OCI-LY3 (cell line): ENCODE data around the gene FAM228B.

ENCODE experiments used
- H2AFZ ChIP-seq: fragments of 200-600, 300-600 bp; shearing (Covaris generic); 2 replicates; pipeline ENCODE4 v1.6.0; 2014; ENCODE audit warnings: antibody characterized with exemption, low read depth, low read length
- H3K27ac ChIP-seq: fragments of 200-600, 300-600 bp; sonication (generic); 2 replicates; pipeline ENCODE4 v1.5.1; 2014; ENCODE audit warnings: mild to moderate bottlenecking, low read length, moderate library complexity, mixed read lengths
- H3K27me3 ChIP-seq: fragments of 200-600, 300-600 bp; sonication (generic); 2 replicates; pipeline ENCODE4 v1.6.1; 2014; ENCODE audit warnings: low read depth, low read length, mixed read lengths
- H3K36me3 ChIP-seq: fragments of 200-600, 300-600 bp; sonication (generic); replicated peaks from 2 replicates; pipeline ENCODE3; 2014; ENCODE audit warnings: low read depth, low read length, mixed read lengths
- H3K4me1 ChIP-seq: fragments of 300-600, 200-600 bp; sonication (generic); 2 replicates; pipeline ENCODE4 v1.6.1; 2014; ENCODE audit warnings: low read length, mixed read lengths
- H3K4me2 ChIP-seq: fragments of 200-600, 300-600 bp; sonication (generic); 2 replicates; pipeline ENCODE4 v1.6.1; 2014; ENCODE audit warnings: low read length, mixed read lengths
- H3K4me3 ChIP-seq: fragments of 300-600, 200-600 bp; sonication (generic); 2 replicates; pipeline ENCODE4 v1.5.1; 2014; ENCODE audit warnings: antibody characterized with exemption, mild to moderate bottlenecking, low read length, moderate library complexity
- H3K79me2 ChIP-seq: fragments of 300-600, 200-600 bp; shearing (Covaris generic); 2 replicates; pipeline ENCODE4 v1.6.1; 2014; ENCODE audit warnings: mild to moderate bottlenecking, low read length, mixed read lengths
- H3K9ac ChIP-seq: fragments of 300-600, 200-600 bp; shearing (Covaris generic); 2 replicates; pipeline ENCODE4 v1.6.0; 2014; ENCODE audit warnings: mild to moderate bottlenecking, low read length, moderate library complexity
- H3K9me3 ChIP-seq: fragments of 200-600, 300-600 bp; shearing (Covaris generic); 2 replicates; pipeline ENCODE4 v1.6.1; 2014; ENCODE audit warnings: low read length, mixed read lengths; ENCODE audit not compliant: insufficient read depth
- H4K20me1 ChIP-seq: fragments of 200-600, 300-600 bp; sonication (generic); 2 replicates; pipeline ENCODE4 v1.6.1; 2016; ENCODE audit warnings: low read length, mixed read lengths; ENCODE audit not compliant: insufficient read depth
- CTCF ChIP-seq: fragments of 200-600, 300-600 bp; sonication (generic); IDR thresholded peaks from 2 replicates; pipeline ENCODE4 v1.5.1; 2014; ENCODE audit warnings: antibody characterized with exemption, low read length, low read depth
- EZH2phosphoT487 ChIP-seq: fragments of 200-600 bp; shearing (Covaris generic); IDR thresholded peaks from 2 replicates; pipeline ENCODE4 v1.6.1; 2018; ENCODE audit warnings: antibody characterized with exemption, mixed run types, low read depth

The FAM228B gene

DNA sequence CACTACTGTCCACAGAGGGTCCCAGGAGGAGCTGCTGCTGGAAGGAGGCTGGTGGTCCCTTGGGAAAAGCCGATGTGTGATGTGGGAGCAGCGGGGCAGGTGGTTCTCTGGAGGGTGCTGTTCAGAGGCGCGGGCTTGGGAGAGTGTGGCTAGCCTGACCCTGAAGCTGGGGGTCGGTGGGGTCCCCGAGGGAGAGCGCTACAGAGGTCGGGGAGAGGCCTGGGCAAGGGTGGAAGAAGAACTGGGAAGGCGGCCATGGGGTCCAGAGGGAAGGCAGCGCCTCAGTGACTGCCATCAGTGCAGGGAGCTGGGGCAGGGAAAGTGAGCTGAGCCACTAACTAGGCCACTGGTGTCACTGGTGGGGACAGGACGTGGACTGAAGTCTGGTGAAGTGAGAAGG lies 84.1 kb downstream of the FAM228B start:
- no peak for TF ChIP-seq EZH2phosphoT487
- no peak for TF ChIP-seq CTCF

GRCh38 chr2:24208490-24208889 lies 85.2 kb downstream of the FAM228B start:
- H3K9ac ChIP-seq = no peak overlapping the region
- peaks cover 18% of the 10 kb centered on the region for H3K36me3 ChIP-seq
- no peak overlapping the region for H3K27ac ChIP-seq
- no peak overlapping the region for H3K4me2 ChIP-seq
- H3K79me2 ChIP-seq = no peaks in the 10 kb centered on the region
- H3K4me1 ChIP-seq = no peaks in the 10 kb centered on the region
- no peaks in the 10 kb centered on the region for H4K20me1 ChIP-seq
- H3K27me3 ChIP-seq = no peaks in the 10 kb centered on the region
- no peaks in the 10 kb centered on the region for H3K9me3 ChIP-seq
- H3K4me3 ChIP-seq = no peak overlapping the region
- no peak for TF ChIP-seq EZH2phosphoT487
- H2AFZ ChIP-seq = no peak overlapping the region

More for the DNA sequence above, 84.1 kb downstream of the FAM228B start:
- Histone ChIP-seq H2AFZ (no peak overlapping the region), H3K27me3 (no peaks in the 10 kb centered on the region), H3K9me3 (no peaks in the 10 kb centered on the region), H4K20me1 (no peaks in the 10 kb centered on the region), H3K79me2 (no peaks in the 10 kb centered on the region), H3K27ac (no peak overlapping the region), H3K4me1 (no peaks in the 10 kb centered on the region), H3K36me3 (peaks cover 23% of the 10 kb centered on the region), H3K9ac (no peak overlapping the region), H3K4me3 (no peak overlapping the region), H3K4me2 (no peak overlapping the region)

DNA sequence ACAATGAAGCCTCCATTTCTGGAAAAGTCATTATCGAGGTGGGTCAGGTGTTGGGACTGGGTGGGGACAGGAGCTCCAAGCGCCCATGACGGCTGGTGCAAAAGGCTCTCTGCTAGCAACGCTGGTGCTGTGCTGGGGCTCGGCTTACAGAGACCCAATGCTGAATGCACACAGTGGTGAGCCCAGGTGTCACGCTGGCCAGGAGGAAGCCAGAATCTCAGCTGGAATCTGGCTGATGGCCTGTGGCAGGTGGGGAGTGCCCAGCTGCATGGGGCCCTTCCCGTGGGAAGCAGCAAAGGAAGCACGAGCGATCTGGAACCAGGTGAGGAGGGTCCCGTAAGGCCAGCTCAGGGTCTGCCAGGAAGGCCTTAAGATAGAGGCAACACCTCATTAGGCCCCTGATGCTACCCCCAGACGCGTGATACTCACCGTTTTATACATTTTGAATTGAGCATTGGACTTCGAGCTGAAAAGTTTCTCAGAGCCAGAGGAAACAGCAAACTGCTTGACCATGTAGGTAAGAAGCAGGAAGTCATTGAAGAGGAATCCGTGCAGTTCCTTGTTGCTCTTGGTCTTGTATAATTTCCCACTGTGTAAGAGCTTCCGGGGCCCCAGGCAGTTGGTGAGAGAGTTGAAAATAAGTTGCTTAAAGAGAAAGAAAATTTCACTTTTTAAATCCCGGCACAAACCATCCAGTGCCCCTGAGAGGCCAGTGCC lies 86.3 kb downstream of the FAM228B start:
- H4K20me1 ChIP-seq = no peaks in the 10 kb centered on the region
- no peaks in the 10 kb centered on the region for H3K79me2 ChIP-seq
- H3K27me3 ChIP-seq = no peaks in the 10 kb centered on the region
- no peak overlapping the region for H3K4me2 ChIP-seq
- TF ChIP-seq CTCF (no peak), EZH2phosphoT487 (no peak)
- no peak overlapping the region for H3K4me3 ChIP-seq
- peaks cover 16% of the 10 kb centered on the region for H3K36me3 ChIP-seq
- H3K9me3 ChIP-seq = no peaks in the 10 kb centered on the region
- H3K4me1 ChIP-seq = peaks cover 2% of the 10 kb centered on the region; the same call in 1 of the 2 replicates
- H2AFZ ChIP-seq = no peak overlapping the region
- no peak overlapping the region for H3K9ac ChIP-seq
- no peak overlapping the region for H3K27ac ChIP-seq

GRCh38 chr2:24210106-24210455 lies 86.8 kb downstream of the FAM228B start:
- Histone ChIP-seq H3K4me2 (no peak overlapping the region), H3K9me3 (no peaks in the 10 kb centered on the region), H3K79me2 (no peaks in the 10 kb centered on the region), H3K4me3 (no peak overlapping the region), H3K9ac (no peak overlapping the region), H3K4me1 (peaks cover 8% of the 10 kb centered on the region), H3K27ac (no peak overlapping the region), H2AFZ (no peak overlapping the region), H4K20me1 (no peaks in the 10 kb centered on the region), H3K36me3 (peaks cover 14% of the 10 kb centered on the region), H3K27me3 (no peaks in the 10 kb centered on the region)
- TF ChIP-seq EZH2phosphoT487 = no peak
- no peak for TF ChIP-seq CTCF

DNA sequence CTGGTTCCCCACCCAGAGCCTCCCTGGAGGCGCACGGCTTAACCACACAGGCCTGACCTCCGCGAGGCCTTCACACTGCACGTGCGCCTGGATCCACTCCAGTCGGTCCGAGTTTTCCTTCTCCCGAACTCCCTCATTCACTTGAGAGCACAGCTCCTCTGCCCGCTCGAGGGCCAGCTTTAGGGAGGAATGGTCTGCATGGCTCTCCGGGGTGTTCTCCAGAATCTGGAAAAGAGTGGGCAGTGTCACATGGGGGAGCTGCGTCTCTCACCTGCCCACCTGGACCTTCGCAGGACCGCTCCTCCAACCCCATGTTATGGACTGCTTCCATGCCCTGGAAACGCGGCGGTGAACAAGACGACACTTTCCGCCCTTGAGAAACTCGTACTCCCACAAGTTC lies 87.5 kb downstream of the FAM228B start:
- no peak overlapping the region for H2AFZ ChIP-seq
- no peak overlapping the region for H3K27ac ChIP-seq
- H4K20me1 ChIP-seq = no peaks in the 10 kb centered on the region
- H3K4me3 ChIP-seq = no peak overlapping the region
- H3K79me2 ChIP-seq = no peaks in the 10 kb centered on the region
- H3K4me2 ChIP-seq = no peak overlapping the region
- H3K9me3 ChIP-seq = no peaks in the 10 kb centered on the region
- no peaks in the 10 kb centered on the region for H3K27me3 ChIP-seq
- peaks cover 10% of the 10 kb centered on the region for H3K4me1 ChIP-seq
- peaks cover 11% of the 10 kb centered on the region for H3K36me3 ChIP-seq
- TF ChIP-seq CTCF = no peak
- no peak for TF ChIP-seq EZH2phosphoT487
- no peak overlapping the region for H3K9ac ChIP-seq
